ENCODE data around the gene P2RY2. TPM values are rescaled to one million over a fixed set of nuclear protein-coding genes. Genes with fewer than 3 reads are reported as not detected.

The P2RY2 gene
- polyA plus RNA-seq, 1 of the 3 experiments (the other 2 are of a cell fraction) = 0.12 TPM

DNA sequence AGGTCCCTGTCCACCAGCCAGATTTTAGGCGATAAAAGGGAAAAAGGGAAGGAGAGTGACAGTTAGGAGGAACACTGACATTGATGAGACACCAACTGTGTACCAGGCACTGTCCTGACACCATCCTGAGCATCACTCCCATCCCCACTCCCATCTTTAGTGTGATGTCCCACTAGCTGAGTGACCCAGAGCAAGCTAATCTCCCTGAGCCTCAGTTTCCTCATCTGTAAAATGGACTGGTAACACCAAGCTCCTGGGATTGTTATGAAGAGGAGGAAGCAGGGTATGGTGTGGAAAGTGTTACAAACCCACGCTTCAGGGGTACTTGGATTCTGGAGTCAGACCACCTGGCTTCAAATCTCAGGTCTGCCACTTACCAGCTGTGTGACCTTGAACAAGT, 45.6 kb downstream of the P2RY2 start:
- no peak overlapping the region for H3K4me2 ChIP-seq
- peaks cover under 1 to 1% of the 10 kb centered on the region in 2 experiments; a peak in 3 of 4 replicates for H3K4me1 ChIP-seq (ENCODE audit: control insufficient read depth in 1 of 2, insufficient read depth in 2 of 2, low read depth in 1 of 2, low read length in 1 of 2)
- H4K20me1 ChIP-seq (ENCODE audit: insufficient read depth) = no peaks in the 10 kb centered on the region
- 80% methylated on average over 2 of the region's 2 CpGs for WGBS (ENCODE audit: low lambda C conversion rate)
- H3K27ac ChIP-seq (ENCODE audit: low read depth in 2 of 2, low read length in 1 of 2) = no peak overlapping the region
- no peaks in the 10 kb centered on the region for H3K9me2 ChIP-seq
- no peaks in the 10 kb centered on the region for H3K9me3 ChIP-seq
- no peak overlapping the region for H3K9ac ChIP-seq
- TF ChIP-seq EZH2phosphoT487 (IDR thresholded peaks at IDR 0.05; ENCODE audit: borderline replicate concordance, low read depth) (no peak), NFIC (IDR thresholded peaks at IDR 0.05; ENCODE audit: borderline replicate concordance) (no peak), EP300 (IDR thresholded peaks at IDR 0.05; ENCODE audit: borderline replicate concordance in 1 of 2, low read depth in 1 of 2, low read length in 1 of 2) (no peak), FOXJ3 (CRISPR knock-in tag; IDR thresholded peaks at IDR 0.05) (no peak), ELF1 (IDR thresholded peaks at IDR 0.05) (no peak), RCOR1 (IDR thresholded peaks at IDR 0.05; ENCODE audit: low read length) (no peak), FOXM1 (IDR thresholded peaks at IDR 0.05; ENCODE audit: low read depth) (no peak), POLR2AphosphoS5 (IDR thresholded peaks at IDR 0.05; ENCODE audit: low read depth, low read length) (no peak), TAF1 (IDR thresholded peaks at IDR 0.05; ENCODE audit: borderline replicate concordance, low read depth, low read length) (no peak), RFX5 (IDR thresholded peaks at IDR 0.05; ENCODE audit: low read length) (no peak), JUND (IDR thresholded peaks at IDR 0.05) (no peak)
- TF ChIP-seq, protein P1, sequence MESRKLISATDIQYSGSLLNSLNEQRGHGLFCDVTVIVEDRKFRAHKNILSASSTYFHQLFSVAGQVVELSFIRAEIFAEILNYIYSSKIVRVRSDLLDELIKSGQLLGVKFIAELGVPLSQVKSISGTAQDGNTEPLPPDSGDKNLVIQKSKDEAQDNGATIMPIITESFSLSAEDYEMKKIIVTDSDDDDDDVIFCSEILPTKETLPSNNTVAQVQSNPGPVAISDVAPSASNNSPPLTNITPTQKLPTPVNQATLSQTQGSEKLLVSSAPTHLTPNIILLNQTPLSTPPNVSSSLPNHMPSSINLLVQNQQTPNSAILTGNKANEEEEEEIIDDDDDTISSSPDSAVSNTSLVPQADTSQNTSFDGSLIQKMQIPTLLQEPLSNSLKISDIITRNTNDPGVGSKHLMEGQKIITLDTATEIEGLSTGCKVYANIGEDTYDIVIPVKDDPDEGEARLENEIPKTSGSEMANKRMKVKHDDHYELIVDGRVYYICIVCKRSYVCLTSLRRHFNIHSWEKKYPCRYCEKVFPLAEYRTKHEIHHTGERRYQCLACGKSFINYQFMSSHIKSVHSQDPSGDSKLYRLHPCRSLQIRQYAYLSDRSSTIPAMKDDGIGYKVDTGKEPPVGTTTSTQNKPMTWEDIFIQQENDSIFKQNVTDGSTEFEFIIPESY (IDR thresholded peaks at IDR 0.05; ENCODE audit: borderline replicate concordance, low read depth) = no peak
- TF ChIP-seq, protein P2, sequence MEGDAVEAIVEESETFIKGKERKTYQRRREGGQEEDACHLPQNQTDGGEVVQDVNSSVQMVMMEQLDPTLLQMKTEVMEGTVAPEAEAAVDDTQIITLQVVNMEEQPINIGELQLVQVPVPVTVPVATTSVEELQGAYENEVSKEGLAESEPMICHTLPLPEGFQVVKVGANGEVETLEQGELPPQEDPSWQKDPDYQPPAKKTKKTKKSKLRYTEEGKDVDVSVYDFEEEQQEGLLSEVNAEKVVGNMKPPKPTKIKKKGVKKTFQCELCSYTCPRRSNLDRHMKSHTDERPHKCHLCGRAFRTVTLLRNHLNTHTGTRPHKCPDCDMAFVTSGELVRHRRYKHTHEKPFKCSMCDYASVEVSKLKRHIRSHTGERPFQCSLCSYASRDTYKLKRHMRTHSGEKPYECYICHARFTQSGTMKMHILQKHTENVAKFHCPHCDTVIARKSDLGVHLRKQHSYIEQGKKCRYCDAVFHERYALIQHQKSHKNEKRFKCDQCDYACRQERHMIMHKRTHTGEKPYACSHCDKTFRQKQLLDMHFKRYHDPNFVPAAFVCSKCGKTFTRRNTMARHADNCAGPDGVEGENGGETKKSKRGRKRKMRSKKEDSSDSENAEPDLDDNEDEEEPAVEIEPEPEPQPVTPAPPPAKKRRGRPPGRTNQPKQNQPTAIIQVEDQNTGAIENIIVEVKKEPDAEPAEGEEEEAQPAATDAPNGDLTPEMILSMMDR (IDR thresholded peaks at IDR 0.05) = no peak
- TF ChIP-seq, protein P3, sequence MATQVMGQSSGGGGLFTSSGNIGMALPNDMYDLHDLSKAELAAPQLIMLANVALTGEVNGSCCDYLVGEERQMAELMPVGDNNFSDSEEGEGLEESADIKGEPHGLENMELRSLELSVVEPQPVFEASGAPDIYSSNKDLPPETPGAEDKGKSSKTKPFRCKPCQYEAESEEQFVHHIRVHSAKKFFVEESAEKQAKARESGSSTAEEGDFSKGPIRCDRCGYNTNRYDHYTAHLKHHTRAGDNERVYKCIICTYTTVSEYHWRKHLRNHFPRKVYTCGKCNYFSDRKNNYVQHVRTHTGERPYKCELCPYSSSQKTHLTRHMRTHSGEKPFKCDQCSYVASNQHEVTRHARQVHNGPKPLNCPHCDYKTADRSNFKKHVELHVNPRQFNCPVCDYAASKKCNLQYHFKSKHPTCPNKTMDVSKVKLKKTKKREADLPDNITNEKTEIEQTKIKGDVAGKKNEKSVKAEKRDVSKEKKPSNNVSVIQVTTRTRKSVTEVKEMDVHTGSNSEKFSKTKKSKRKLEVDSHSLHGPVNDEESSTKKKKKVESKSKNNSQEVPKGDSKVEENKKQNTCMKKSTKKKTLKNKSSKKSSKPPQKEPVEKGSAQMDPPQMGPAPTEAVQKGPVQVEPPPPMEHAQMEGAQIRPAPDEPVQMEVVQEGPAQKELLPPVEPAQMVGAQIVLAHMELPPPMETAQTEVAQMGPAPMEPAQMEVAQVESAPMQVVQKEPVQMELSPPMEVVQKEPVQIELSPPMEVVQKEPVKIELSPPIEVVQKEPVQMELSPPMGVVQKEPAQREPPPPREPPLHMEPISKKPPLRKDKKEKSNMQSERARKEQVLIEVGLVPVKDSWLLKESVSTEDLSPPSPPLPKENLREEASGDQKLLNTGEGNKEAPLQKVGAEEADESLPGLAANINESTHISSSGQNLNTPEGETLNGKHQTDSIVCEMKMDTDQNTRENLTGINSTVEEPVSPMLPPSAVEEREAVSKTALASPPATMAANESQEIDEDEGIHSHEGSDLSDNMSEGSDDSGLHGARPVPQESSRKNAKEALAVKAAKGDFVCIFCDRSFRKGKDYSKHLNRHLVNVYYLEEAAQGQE (IDR thresholded peaks at IDR 0.05; ENCODE audit: low read depth, low read length) = no peak
- H3F3A ChIP-seq (replicated peaks; ENCODE audit: insufficient read depth) = peaks cover 4% of the 10 kb centered on the region
- DNase-seq = no peak
- H3K79me2 ChIP-seq (ENCODE audit: insufficient read depth) = no peaks in the 10 kb centered on the region
- POLR2A ChIA-PET = no interaction called here
- H3K27me3 ChIP-seq (ENCODE audit: insufficient read depth) = no peaks in the 10 kb centered on the region
- no peak overlapping the region for H2AFZ ChIP-seq (ENCODE audit: low read depth)
- CTCF ChIA-PET = interaction anchor here (12.4 to 15.0 kb wide), 2 partner anchors 22 kb away, joined by 133 to 179 read pairs; no protein-coding TSS in a partner anchor
- H3K4me3 ChIP-seq (ENCODE audit: low read depth in 2 of 2, low read length in 1 of 2) = no peak overlapping the region
- no peaks in the 10 kb centered on the region for H3K36me3 ChIP-seq (replicated peaks in 1 of 2; ENCODE audit: control insufficient read depth in 1 of 2, insufficient read depth in 2 of 2, low read length in 1 of 2)
